HS-27A (cell line): ENCODE measurements around the gene ABHD12.
"Not testable (repeated sequence)": the region's sequence is repeated elsewhere in the genome, so short reads cannot be mapped to it uniquely, and the experiment has no call there.

Source experiments
- DNase-seq: peaks from one replicate; pipeline ENCODE4 v3.0.0-alpha.2; 2012; ENCODE audit warnings: low read depth, missing footprints

ABHD12 gene

GRCh38 chr20:25321991-25322390 is 68.6 kb downstream of the ABHD12 start:
- no peak for DNase-seq

- no peak for DNase-seq
These were observed 69.3 kb downstream of the ABHD12 start for GRCh38 chr20:25321262-25321831.

- no peak for DNase-seq
These were observed 70.4 kb downstream of the ABHD12 start for GRCh38 chr20:25320035-25320800.

GRCh38 chr20:25319241-25320034 is 71.2 kb downstream of the ABHD12 start:
- DNase-seq, result no peak

- DNase-seq, result no peak
These were observed 72.0 kb downstream of the ABHD12 start for GRCh38 chr20:25318471-25319240.

- DNase-seq, result no peak
These were observed 73.1 kb downstream of the ABHD12 start for GRCh38 chr20:25317351-25318075.

- no peak for DNase-seq
These were observed 74.0 kb downstream of the ABHD12 start for GRCh38 chr20:25316506-25317190.

- no peak for DNase-seq
These were observed 75.0 kb downstream of the ABHD12 start for GRCh38 chr20:25315418-25316210.

GRCh38 chr20:25314497-25315417 is 75.9 kb downstream of the ABHD12 start:
- DNase-seq, result no peak

GRCh38 chr20:25313593-25313992 is 77.0 kb downstream of the ABHD12 start:
- DNase-seq, result no peak

GRCh38 chr20:25312716-25313115 is 77.9 kb downstream of the ABHD12 start:
- DNase-seq, result not testable (repeated sequence)

GRCh38 chr20:25310921-25311728 is 79.5 kb downstream of the ABHD12 start:
- DNase-seq, result peak; percentile 98

- DNase-seq, result peak; percentile 98
These were observed 80.2 kb downstream of the ABHD12 start for GRCh38 chr20:25310268-25310920.

- DNase-seq, result peak; percentile 98
These were observed 81.0 kb downstream of the ABHD12 start for GRCh38 chr20:25309395-25310267.

- DNase-seq, result peak; percentile 87
These were observed 81.8 kb downstream of the ABHD12 start for GRCh38 chr20:25308671-25309394.

GRCh38 chr20:25308083-25308491 is 82.5 kb downstream of the ABHD12 start:
- no peak for DNase-seq
